GM19238 (cell line): ENCODE measurements around the gene CYB5R4.
"Not testable (repeated sequence)": the region's sequence is repeated elsewhere in the genome, so short reads cannot be mapped to it uniquely, and the experiment has no call there.

Source experiments
- DNase-seq: peaks from one replicate; pipeline ENCODE4 v3.0.0; 2011; ENCODE audit warnings: low spot score; ENCODE audit not compliant: insufficient read length

CYB5R4 gene

DNA sequence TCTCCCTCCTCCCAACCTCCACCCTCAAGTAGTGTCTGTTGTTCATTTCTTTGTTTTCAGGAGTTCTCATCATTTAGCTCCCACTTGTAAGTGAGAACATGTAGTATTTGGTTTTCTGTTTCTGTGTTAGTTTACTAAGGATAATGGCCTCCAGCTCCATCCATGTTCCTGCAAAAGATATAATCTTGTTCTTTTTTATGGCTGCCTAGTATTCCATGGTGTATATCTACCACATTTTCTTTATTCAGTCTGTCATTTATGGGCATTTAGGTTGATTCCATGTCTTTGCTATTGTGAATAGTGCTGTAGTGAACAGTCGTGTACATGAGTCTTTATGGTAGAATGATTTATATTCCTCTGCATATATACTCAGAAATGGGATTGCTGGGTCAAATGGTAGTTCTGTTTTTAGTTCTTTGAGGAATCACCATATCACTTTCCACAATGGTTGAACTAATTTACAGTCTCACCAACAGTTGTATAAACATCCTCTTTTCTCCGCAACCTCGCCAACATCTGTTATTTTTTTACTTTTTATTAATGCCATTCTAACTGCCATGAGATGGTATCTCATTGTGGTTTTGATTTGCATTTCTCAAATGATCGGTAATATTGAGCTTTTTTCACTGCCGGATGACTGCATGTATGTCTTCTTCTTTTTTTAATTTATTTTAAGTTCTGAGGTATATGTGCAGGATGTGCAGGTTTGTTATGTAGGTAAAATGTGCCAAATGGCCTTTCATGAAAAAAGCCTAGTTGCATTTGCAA is 48.3 kb downstream of the CYB5R4 start:
- DNase-seq, result not testable (repeated sequence)

DNA sequence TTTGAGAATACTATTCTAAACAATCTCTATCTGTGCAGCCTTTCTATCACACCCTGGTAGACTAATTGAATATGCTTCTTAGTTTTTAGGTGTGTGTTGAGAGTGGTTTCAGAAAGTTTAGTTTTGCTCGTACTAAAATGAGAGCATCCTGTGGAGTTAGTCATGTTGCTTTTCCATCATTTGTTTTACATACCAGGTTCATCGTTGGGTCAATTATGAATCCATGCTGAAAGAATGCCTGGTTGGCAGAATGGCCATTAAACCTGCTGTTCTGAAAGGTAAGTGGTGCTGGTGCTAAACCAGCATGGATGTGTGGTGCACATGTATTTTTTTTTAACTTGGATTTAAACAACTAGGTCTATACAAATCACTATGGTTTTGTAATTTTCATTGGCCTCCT is 49.3 kb downstream of the CYB5R4 start:
- no peak for DNase-seq

GRCh38 chr6:83911278-83911677 is 51.8 kb downstream of the CYB5R4 start:
- no peak for DNase-seq

DNA sequence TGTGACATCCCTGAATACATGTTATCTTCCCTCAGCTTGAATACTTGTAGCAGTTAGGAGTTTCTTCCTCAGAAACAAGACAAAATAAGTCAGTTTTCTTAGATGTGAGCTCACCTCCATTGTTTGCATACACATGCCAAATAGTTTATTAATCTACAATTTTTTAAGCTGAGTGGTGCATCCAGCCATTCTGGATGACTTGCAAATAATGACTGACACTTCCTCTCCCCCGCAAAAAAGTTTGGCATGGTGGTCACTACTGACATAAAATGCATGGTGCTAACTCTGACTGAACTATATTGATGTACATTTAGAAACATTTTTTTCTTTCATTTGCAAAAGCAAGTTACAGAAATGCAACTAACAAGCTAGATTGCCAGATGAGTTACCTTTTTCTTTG is 55.5 kb downstream of the CYB5R4 start:
- no peak for DNase-seq

- DNase-seq, result no peak
Measured at GRCh38 chr6:83917001-83917400, 57.5 kb downstream of the CYB5R4 start.

GRCh38 chr6:83920017-83920416 is 60.5 kb downstream of the CYB5R4 start:
- DNase-seq, result no peak

DNA sequence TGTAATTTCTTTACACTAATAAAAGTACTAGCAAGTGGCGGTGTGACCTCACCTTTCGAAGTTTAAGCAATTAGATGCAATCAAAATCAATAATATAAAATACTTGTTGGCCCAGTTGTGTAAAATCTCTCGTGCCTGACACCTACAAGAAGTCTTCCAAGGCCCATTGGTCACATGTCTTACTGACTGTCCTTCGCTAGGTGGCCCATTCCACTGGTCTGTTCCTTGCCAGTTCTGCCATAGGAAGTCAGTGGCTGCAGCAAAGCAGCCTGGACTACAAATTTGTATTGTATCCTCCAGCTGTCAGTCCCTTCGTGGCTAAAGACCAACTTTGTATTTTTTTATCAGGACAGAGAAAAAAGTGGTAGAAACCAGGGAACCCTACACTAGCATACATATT is 61.8 kb downstream of the CYB5R4 start:
- DNase-seq, result no peak

- no peak for DNase-seq
Measured at GRCh38 chr6:83927470-83927869, 68.0 kb downstream of the CYB5R4 start.

GRCh38 chr6:83928286-83928685 is 68.8 kb downstream of the CYB5R4 start:
- no peak for DNase-seq

DNA sequence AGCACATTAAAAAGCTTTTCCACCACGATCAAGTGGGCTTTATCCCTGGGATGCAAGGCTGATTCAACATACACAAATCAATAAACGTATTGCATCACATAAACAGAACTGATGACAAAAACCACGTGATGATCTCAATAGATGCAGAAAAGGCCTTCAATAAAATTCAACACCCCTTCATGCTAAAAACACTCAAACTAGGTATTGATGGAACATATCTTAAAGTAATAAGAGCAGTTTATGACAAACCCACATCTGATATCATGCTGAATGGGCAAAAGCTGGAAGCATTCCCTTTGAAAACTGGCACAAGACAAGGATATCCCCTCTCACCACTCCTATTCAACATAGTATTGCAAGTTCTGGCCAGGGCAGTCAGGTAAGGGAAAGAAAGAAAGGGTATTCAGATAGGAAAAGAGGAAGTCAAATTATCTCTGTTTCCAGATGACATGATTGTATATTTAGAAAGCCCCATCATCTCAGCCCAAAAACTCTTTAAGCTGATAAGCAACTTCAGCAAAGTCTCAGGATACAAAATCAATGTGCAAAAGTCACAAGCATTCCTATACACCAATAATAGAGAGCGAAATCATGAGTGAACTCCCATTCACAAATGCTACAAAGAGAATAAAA is 86.8 kb downstream of the CYB5R4 start:
- DNase-seq, result not testable (repeated sequence)

DNA sequence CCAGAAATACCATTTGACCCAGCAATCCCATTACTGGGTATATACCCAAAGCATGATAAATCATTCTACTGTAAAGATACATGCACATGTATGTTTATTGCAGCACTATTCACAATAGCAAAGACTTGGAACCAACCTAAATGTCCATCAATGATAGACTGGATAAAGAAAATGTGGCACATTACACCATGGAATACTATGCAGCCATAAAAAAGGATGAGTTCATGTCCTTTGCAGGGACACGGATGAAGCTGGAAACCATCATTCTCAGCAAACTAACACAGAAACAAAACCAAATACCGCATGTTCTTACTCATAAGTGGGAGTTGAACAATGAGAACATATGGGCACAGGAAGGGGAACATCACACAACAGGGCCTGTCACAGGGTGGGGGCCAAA is 88.5 kb downstream of the CYB5R4 start:
- not testable (repeated sequence) for DNase-seq

DNA sequence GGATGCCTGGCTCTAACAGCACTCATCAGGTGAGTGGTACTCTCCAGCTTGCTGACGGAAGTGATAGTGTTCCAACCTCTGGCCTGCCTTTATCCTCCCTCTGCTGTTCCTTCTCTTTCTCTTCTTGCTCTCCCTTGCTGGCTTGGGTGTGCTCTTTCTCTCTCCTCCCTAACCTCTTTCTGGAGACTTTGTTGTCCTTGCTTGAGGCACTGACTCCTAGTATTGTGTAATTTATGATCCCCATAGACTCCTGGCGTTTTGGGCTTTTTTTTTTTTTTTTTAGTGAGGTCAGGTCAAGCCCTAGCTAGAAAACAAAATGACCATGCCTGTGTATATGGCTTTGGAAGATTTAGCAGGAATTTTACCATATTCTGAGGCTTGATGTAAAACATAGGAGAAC is 89.4 kb downstream of the CYB5R4 start:
- DNase-seq, result no peak

DNA sequence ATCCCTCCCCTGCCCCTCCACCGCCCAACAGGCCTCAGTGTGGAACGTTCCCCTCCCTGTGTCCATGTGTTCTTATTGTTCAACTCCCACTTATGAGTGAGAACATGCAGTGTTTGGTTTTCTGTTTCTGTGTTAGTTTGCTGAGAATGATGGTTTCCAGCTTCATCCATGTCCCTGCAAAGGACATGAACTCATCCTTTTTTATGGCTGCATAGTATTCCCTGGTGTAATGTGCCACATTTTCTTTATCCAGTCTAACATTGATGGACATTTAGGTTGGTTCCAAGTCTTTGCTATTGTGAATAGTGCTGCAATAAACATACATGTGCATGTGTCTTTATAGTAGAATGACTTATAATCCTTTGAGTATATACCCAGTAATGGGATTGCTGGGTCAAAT is 91.9 kb downstream of the CYB5R4 start:
- DNase-seq, result not testable (repeated sequence)

DNA sequence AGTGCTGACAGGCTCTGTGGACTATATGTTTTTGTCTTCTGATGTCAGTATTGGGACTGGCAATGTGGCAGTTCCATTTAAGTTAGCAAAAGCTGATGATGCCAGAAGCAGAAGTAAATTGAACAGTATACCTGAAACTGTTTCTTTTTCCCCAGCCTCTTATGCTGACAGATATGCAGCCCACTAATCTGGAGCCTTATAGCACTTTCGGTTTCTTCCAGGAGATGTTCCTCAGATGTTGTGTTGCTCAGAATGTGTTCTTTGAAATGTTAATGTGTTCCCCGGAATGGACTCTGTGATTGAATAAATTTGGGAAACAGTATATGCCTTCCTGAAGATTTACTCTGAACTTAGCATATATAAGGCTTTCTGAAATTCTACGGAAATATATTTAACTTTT is 93.3 kb downstream of the CYB5R4 start:
- DNase-seq, result no peak

DNA sequence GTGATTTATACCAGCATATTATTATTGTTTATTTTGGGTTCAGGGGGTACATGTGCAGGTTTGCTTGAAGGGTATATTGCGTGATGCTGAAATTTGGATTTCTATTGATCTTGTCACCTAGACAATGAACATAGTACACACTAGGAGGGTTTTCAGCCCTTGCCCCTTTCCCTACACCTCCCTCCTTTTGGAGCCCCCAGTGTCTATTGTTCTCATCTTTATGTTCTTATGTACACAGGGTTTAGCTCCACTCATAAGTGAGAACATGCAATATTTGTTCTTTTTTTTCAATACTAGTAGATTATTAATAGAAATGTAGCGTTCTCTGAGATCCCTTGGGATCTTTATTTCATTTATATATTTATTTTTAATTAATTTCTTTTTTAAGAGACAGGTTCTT is 94.9 kb downstream of the CYB5R4 start:
- DNase-seq, result no peak

DNA sequence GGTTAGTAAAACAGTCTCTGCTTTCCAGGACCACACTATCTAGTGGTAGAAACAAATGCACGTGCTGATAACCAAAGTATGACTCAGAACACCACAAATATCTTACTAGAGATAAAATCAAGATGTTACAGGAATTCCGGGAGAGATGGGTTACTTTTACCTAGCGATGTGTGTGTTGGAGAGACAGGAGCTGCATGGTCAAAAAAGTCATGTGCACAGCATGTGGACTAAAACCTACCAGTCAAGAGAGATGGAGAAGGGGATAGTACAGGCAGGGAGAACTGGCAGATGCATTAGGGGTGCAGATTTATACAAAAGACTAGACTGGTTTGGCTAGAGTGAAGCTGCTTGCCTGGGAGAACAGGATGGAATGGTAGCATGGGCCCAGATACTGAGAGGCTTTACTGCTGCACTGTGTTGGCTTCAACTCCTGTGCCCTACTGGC is 98.8 kb downstream of the CYB5R4 start:
- no peak for DNase-seq

GRCh38 chr6:83960664-83961063 is 101.2 kb downstream of the CYB5R4 start:
- no peak for DNase-seq

DNA sequence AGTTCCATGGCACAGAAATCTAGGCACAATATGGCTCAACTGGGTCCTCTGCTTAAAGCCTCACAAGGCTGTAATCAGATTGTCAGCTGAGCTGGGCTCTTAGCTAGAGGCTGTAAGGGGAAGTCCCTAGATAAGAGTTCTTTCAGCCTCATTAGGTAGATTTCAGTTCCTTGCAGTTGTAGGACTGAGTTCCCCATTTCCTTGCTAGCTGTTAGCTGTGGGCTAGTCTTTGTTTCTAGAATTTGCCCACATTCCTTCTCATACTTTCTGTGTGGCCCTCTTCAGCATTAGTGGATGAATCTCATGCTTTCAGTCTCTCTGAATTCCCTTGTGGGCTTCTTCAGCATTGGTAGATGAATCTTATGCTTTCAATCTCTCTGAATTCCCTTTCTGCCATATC is 103.1 kb downstream of the CYB5R4 start:
- no peak for DNase-seq

DNA sequence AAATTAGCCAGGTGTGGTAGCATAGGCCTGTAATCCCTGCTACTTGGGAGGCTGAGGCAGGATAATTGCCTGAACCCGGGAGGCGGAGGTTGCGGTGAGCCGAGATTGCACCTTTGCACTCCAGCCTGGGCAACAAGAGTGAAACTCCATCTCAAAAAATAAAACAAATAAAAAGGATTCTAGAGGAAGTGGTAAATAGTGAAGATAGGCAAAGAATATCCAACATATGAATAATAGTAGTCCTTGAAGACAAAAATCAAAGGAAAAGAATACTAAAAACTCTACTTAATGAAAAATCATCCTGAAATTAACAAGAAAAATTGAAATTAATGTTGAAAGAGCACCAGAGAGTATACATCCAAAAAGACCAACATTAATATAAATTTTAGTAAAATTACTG is 107.0 kb downstream of the CYB5R4 start:
- no peak for DNase-seq

DNA sequence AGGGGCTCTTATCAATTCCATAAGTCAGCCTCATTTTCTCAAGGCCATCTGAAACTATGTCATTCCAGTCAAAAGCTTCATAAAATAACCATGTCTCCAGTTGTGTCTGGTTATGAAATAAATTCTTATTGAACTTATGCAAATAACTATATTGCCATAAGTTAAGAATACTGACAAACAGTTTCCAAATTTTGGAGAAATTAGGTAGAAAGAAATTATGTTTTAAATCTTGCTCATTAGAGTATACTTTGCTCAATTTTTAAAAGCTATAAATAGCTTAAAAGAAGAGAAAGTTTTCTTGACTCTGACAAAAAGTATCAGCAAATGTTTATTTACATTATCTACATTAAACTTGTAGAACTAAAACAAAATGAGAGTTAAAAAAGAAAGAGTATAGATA is 111.1 kb downstream of the CYB5R4 start:
- no peak for DNase-seq

GRCh38 chr6:83974409-83975050 is 115.0 kb downstream of the CYB5R4 start:
- DNase-seq, result no peak

DNA sequence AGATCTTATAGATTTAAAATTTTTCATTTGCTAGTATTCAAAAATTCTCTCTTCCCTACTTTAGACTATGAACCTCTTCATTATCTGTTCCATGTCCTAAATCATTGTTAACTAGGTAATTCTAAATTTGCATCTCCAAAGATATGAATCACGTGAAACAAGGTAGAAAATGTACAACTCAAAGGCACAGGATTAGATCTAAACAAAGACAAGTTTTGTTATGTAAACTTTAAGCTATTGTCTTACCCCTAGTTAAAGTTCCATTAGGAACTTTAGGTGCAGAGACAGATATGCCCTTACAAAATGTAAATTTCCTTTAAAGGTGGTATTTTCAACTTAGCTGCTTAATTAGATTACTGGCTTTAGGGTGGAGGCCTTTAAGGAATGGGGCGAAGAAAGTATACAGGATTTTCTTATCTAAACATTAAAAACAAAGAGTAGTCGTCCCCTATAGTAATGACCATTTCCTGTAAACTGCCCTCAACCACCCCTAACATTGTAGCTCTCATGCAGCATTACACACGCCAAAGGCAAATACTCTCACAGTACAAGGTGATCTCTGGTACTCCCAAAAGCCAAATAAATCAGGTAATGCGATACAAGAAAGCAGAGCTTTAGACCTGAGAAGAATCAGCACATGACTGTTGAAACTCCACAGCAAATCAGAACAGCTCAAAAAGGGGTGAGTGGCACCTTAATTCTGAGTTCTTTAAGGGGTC is 116.7 kb downstream of the CYB5R4 start:
- no peak for DNase-seq
